ENCODE measurements around the gene SLC25A11.

The SLC25A11 gene

GRCh38 chr17:4935650-4936049 is 4.2 kb downstream of the SLC25A11 start:
- H3K27ac ChIP-seq (ENCODE audit: low read depth, low read length) = no peak overlapping the region

GRCh38 chr17:4934173-4934979 is 5.5 kb downstream of the SLC25A11 start:
- Histone ChIP-seq H3K36me3 (ENCODE audit: low read length) (no peaks in the 10 kb centered on the region), H3K9me2 (replicated peaks; ENCODE audit: insufficient read depth, low read length) (no peaks in the 10 kb centered on the region), H3K9ac (ENCODE audit: low read length) (no peak overlapping the region), H3K4me3 (ENCODE audit: insufficient read depth, low read length, poor library complexity, severe bottlenecking) (no peak overlapping the region), H3K27me3 (ENCODE audit: low read length) (no peaks in the 10 kb centered on the region), H2AFZ (ENCODE audit: low read depth, low read length, severe bottlenecking) (no peak overlapping the region), H3K79me2 (ENCODE audit: insufficient read depth, low read length) (peaks cover 14% of the 10 kb centered on the region), H3K27ac (ENCODE audit: low read depth, low read length) (no peak overlapping the region), H4K20me1 (ENCODE audit: low read depth, low read length) (no peaks in the 10 kb centered on the region), H3K4me2 (ENCODE audit: low read depth, low read length, poor library complexity, severe bottlenecking) (no peak overlapping the region), H3K9me3 (ENCODE audit: insufficient read depth, low read length) (no peaks in the 10 kb centered on the region), H3F3A (ENCODE audit: insufficient read depth) (0 out of 2 replicates have a peak, but pooled peaks cover under 1% of the 10 kb centered on the region)
- TF ChIP-seq EZH2phosphoT487 (conservative IDR thresholded peaks at IDR 0.05; ENCODE audit: low read length) = no peak
- no peak for TF ChIP-seq CTCF (IDR thresholded peaks at IDR 0.05; ENCODE audit: insufficient read depth, low read length, poor library complexity, severe bottlenecking)

More at GRCh38 chr17:4935650-4936049, 4.2 kb downstream of the SLC25A11 start:
- Histone ChIP-seq H4K20me1 (ENCODE audit: low read depth, low read length) (no peaks in the 10 kb centered on the region), H3K9me2 (replicated peaks; ENCODE audit: insufficient read depth, low read length) (no peaks in the 10 kb centered on the region), H3K9ac (ENCODE audit: low read length) (no peak overlapping the region), H2AFZ (ENCODE audit: low read depth, low read length, severe bottlenecking) (no peak overlapping the region), H3K4me2 (ENCODE audit: low read depth, low read length, poor library complexity, severe bottlenecking) (no peak overlapping the region), H3K4me3 (ENCODE audit: insufficient read depth, low read length, poor library complexity, severe bottlenecking) (no peak overlapping the region), H3K79me2 (ENCODE audit: insufficient read depth, low read length) (peaks cover 19% of the 10 kb centered on the region), H3K9me3 (ENCODE audit: insufficient read depth, low read length) (no peaks in the 10 kb centered on the region), H3K36me3 (ENCODE audit: low read length) (no peaks in the 10 kb centered on the region), H3K27me3 (ENCODE audit: low read length) (no peaks in the 10 kb centered on the region), H3F3A (ENCODE audit: insufficient read depth) (0 out of 2 replicates have a peak, but pooled peaks cover 5% of the 10 kb centered on the region)
- TF ChIP-seq CTCF (IDR thresholded peaks at IDR 0.05; ENCODE audit: insufficient read depth, low read length, poor library complexity, severe bottlenecking) (no peak), EZH2phosphoT487 (conservative IDR thresholded peaks at IDR 0.05; ENCODE audit: low read length) (no peak)

GRCh38 chr17:4933646-4934045 is 6.2 kb downstream of the SLC25A11 start:
- peaks cover 7% of the 10 kb centered on the region for H3K79me2 ChIP-seq (ENCODE audit: insufficient read depth, low read length)
- no peaks in the 10 kb centered on the region for H3K9me2 ChIP-seq (replicated peaks; ENCODE audit: insufficient read depth, low read length)
- no peak overlapping the region for H3K9ac ChIP-seq (ENCODE audit: low read length)
- H3K4me2 ChIP-seq (ENCODE audit: low read depth, low read length, poor library complexity, severe bottlenecking) = no peak overlapping the region
- no peak overlapping the region for H3K4me3 ChIP-seq (ENCODE audit: insufficient read depth, low read length, poor library complexity, severe bottlenecking)
- H3K27ac ChIP-seq (ENCODE audit: low read depth, low read length) = no peak overlapping the region
- no peak overlapping the region for H2AFZ ChIP-seq (ENCODE audit: low read depth, low read length, severe bottlenecking)
- H4K20me1 ChIP-seq (ENCODE audit: low read depth, low read length) = no peaks in the 10 kb centered on the region
- H3K9me3 ChIP-seq (ENCODE audit: insufficient read depth, low read length) = no peaks in the 10 kb centered on the region
- TF ChIP-seq EZH2phosphoT487 (conservative IDR thresholded peaks at IDR 0.05; ENCODE audit: low read length) (no peak), CTCF (IDR thresholded peaks at IDR 0.05; ENCODE audit: insufficient read depth, low read length, poor library complexity, severe bottlenecking) (no peak)
- H3K36me3 ChIP-seq (ENCODE audit: low read length) = no peaks in the 10 kb centered on the region
- H3K27me3 ChIP-seq (ENCODE audit: low read length) = no peaks in the 10 kb centered on the region
- H3F3A ChIP-seq (ENCODE audit: insufficient read depth) = 0 out of 2 replicates have a peak, but pooled peaks cover 3% of the 10 kb centered on the region
